GM21619 (cell line): Measurements from ENCODE around the gene TEAD4.

ENCODE experiments used
- ATAC-seq: cut with Tn5 transposase; IDR thresholded peaks from one replicate; pipeline ENCODE4 v1.9.1; 2021; ENCODE audit not compliant: unreplicated experiment

TEAD4 gene

GRCh38 chr12:2959192-2959504, at the start of gene TEAD4:
TSS of gene TEAD4 (plus strand) at chr12:2959397.
- ATAC-seq, result no peak

DNA sequence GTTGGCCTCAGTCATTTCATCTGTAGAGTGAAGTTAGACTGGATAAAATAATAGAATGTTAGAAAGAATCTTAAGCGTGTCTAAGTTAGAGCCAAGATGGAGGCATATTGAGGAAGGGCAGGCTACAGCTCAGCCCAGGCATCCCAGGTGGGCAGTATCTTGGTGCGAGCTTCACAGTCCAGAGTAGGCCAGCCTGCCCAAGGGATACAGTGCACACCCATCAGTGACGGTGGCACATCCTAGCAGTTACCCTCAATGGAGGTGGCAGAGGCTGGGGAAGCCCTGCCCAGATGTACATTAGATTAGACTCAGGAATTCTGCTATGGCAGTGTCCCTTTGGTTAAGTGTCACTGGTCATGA, 47.0 kb upstream of the TEAD4 start:
- ATAC-seq, result no peak

DNA sequence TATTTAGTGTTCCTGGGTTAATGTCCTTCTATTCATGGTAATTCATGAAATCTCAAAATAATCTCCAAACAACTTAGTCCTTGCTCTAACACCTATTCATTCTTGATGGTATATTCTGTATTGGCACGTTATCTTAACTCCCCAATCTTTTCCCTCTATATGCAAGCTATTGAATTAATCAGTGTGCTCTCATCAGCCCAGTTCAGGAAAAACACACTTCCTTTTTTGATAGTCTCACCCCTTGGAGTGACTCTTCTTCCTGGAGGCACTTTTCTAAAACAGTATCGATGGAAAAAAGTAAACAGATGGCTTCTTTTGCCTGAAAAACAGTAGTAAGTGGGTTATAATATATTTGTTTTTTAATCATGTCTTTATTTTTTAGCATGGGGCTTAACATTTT, 39.9 kb upstream of the TEAD4 start:
- ATAC-seq, result no peak

DNA sequence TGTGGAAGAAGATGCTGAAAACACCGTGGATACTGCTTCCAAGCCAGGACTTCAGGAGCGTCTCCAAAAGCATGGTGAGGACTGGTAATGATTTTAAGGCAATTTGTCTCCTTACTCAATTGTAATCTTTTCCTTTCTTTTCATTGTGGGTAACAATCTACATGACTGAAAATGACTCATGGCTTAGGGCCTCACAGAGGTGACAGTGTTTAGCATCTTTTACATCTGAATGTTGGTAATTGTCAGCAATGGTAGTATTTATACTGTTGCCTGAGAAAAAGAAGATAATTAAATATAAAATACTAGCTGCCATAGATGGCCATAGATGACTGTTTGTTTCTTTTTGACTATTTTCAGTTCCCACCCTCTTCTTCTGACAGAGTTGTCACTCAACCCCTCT, 36.9 kb upstream of the TEAD4 start:
- no peak for ATAC-seq

- no peak for ATAC-seq
Observed at GRCh38 chr12:2923057-2923456, 36.1 kb upstream of the TEAD4 start.

DNA sequence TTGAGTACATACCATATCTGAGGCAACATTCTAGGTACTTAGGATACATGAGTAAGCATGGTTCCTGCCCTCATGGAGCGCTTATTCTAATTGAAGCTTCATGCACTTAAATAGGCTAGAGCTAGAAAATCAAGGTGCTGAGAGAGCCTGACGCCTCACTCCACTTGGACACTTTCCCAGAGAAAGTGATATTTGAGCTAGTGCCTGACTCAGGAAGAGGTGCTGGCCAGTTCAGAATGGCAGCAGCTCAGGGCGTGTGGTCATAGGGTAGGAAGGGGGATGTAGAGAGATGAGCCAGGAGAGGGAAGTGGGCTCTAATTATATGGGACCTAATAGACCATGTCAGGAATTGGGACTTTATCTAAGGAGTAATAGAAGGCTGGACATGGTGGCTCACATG, 35.2 kb upstream of the TEAD4 start:
- ATAC-seq, result no peak

- ATAC-seq, result no peak
Observed at GRCh38 chr12:2925322-2925995, 33.7 kb upstream of the TEAD4 start.

DNA sequence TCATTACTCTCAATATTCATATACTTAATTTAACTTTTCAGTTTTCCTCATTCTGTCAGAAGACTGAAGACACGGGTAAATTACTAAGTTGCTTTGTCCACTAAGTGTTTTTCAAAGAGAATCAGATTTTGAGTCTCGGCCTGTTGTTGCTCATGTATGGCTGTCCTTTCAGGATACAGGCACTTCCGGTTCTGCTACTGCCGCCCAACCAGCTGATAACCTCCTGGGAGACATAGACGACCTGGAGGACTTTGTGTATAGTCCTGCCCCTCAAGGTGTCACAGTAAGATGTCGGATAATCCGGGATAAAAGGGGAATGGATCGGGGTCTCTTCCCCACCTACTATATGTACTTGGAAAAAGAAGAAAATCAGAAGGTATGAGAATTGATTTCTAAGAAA, 28.3 kb upstream of the TEAD4 start:
- no peak for ATAC-seq

DNA sequence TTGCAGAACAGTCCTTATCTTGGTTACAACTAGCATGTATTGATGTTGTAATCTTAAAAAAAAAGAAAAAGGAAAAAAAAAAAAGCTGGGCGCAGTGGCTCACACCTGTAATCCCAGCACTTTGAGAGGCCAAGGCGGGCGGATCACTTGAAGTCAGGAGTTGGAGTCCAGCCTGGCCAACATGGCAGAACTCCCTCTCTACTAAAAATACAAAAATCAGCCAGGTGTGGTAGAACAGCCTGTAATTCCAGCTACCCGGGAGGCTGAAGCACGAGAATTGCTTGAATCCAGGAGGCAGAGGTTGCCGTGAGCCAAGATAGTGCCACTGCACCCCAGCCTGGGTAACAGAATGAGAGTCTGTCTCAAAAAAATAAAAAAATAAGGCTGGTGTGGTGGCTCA, 25.6 kb upstream of the TEAD4 start:
- ATAC-seq, result no peak

GRCh38 chr12:2934371-2934770, 24.8 kb upstream of the TEAD4 start:
- ATAC-seq, result no peak

DNA sequence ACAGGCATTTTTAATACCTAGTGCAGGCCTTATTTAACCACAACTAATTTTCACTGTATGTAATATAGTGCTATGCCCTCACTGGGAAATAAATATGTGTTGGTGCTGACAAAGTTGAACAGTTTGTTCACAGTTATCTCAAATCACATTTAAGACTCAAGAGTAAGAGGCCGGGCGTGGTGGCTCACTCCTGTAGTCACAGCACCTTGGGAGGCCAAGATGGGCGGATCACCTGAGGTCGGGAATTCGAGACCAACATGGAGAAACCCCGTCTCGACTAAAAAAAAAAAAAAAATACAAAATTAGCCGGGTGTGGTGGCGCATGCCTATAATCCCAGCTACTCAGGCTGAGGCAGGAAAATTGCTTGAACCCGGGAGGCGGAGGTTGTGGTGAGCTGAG, 22.9 kb upstream of the TEAD4 start:
- ATAC-seq, result no peak

GRCh38 chr12:2937500-2937899, 21.7 kb upstream of the TEAD4 start:
- no peak for ATAC-seq

GRCh38 chr12:2939191-2939590, 20.0 kb upstream of the TEAD4 start:
- no peak for ATAC-seq

- no peak for ATAC-seq
Observed at GRCh38 chr12:2940564-2940963, 18.6 kb upstream of the TEAD4 start.

DNA sequence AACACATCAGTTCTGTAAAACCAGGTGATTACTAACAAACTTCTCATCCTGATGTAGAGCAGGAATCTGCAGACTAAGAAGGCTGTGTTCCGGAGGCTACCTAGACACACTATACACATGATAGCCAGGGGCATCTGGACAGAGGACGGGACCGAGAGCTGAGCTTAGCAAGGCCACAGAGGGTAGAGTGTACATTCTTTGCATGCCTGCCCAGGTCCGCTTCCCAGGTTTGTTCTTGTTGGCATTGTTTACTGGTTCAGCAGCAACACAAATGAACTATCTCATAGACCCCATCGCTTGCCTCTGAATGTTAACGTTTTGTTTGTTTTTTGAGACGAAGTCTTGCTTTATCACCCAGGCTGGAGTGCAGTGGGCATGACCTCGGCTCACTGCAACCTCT, 17.7 kb upstream of the TEAD4 start:
- no peak for ATAC-seq

GRCh38 chr12:2944401-2945047, 14.7 kb upstream of the TEAD4 start:
- no peak for ATAC-seq

DNA sequence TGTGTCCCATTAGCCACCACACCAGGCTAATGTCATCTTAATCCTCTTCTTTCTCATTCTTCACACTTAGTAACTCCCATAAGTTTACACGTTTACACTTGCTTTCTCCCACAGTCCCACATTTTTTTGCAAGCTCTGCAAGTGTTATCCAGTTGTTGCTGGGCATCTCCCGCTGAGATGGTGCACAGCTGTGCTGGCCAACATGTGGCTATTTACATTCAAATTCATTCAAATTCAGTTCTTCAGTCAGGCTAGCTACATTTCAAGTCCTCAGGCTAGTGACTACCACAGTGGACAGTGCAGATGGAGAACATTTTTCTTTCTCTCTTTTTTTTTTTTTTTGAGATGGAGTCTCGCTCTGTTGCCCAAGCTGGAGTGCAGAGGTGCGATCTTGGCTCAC, 9.8 kb upstream of the TEAD4 start:
- no peak for ATAC-seq

DNA sequence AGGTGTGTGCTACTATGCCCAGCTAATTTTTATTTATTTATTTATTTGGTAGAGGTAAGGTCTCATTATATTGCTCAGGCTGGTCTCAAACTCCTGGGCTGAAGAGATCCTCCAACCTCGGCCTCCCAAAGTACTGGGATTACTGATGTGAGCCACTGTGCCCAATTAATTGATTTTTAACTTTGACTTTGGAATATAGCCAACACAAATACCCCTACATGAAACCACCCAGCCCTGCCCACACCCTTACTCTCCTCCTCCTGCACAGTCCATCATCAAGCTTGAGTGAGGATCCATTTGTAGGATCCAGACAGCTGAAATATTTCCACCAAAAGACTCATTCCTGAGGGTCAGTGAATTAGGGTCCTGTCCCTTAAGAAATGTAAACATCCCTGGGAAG, 3.3 kb upstream of the TEAD4 start:
- ATAC-seq, result no peak

DNA sequence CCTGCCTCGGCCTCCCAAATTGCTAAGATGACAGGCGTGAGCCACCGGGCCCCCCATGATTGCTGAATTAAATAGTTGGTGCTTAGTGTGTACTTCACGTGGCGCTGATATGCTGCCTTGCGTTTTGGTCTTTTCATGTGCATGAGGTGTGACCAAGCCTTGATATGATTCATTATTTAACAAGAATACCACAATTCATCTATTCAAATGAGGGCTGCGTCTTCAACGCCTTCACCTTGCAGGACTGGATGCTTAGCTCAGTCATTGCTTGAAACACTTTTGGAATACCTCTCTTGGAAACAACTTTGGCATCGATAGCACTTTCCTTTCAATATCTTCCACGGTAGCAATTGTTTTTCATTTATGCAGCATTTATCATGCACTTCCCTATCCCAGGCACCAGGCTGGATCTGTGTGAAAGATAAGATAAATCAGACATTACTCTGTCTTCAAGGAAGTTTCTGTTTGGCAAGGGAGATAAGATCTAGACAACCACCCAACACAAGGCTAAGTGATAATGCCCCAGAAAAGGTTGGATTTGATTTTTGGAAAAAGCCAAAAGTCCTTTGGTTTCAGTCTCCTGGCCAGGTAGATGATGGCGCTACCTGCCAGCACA, 1.3 kb upstream of the TEAD4 start:
- ATAC-seq, result no peak

DNA sequence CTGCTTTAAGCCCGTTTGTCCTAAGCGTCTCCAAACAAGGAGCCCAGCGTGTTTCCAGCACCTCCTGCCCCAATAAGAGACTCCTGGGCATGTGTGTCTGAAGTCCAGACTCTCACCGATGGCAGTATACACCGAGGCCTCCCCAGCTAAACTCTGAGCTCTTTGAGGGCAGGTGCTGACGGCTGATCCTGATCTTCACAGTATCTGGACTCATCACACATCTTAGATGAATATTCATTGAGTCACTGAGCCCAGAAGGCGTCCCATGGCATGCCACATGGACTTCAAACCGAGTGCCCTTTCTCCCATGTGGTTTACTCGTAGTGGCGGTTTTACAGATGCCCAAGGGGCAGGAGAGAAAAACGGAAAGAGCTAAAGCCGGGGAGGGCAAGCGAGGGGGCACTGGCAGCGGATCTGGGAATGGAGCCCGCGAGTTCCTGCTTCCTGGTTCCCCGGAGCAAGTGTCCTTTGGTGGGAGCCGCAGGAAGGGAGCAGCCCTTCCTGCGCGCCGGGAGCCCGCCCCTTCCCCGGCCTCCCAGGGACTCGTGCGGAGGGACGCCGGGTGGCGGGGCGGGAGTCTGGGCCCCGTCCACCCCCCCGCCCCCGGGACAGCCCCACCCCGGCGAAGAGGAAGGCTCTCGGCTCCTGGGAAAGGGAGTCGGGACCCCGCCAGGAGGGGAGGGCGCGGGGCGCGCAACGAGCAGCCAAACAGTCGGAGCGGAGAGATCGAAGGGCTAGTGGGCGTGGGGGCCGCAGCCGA, 585 bp upstream of the TEAD4 start:
- ATAC-seq, result no peak

DNA sequence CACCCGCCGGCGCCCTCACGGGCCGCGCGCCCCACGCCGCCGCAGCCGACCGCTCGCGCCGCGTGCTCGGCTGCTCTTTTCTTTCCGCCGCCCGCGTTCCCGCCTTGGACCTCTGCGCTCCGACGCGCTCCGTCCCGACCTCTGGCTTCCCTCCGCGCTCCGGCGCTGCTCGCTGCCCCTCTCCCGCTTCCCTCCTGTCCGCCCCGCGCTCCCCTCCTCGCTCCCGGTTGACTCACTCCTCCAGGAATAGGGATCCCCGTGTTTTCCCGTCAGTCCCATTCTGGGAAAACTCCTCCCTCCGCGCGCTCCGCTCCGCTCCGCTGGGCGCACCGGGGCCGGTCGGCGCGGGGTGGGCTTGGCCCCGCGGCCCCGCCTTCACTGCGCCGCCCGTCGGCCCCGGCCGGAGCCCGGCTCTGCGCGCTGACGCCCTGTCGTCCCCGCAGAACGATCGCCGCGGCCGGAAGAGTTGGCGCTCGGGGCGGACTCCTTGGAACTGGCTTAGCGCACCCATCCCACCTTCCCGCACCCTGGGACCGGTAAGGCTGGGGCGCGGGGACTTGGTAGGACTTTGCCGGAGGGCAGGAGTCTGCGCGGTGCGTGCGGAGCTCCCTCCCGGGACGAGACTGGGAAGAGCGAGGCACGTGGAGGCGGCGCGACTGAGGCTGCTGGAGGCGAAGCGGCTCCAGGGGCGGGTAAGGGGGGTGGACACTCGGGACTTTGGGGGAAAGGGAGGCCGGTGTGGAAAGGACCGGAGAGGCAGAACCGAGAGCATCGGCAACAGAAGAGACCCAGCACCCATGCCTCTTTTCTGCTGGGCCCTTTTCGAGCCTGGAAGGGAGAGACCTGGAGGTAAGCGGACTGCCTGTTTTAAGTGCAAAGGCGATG, 550 bp downstream of the TEAD4 start:
- no peak for ATAC-seq
